ENCODE results near the gene KDM6A. TPM values are rescaled to one million over a fixed set of nuclear protein-coding genes. Genes with fewer than 3 reads are reported as not detected.

Gene KDM6A
- total RNA-seq, 1 experiment from 2014 or later, result 24.0 TPM

- CTCF ChIA-PET, result no interaction called here
- POLR2A ChIA-PET, result no interaction called here
- ATAC-seq (no peak), DNase-seq (ENCODE audit: low read depth, low spot score) (no peak)
- Histone ChIP-seq H3K9me3 (ENCODE audit: control insufficient read depth, insufficient read depth, low read depth, low read length) (no peaks in the 10 kb centered on the region), H3K4me3 (ENCODE audit: low read depth in 2 of 2, low read length in 2 of 2) (no peak overlapping the region), H3K27me3 (ENCODE audit: control insufficient read depth, insufficient read depth, low read length) (no peaks in the 10 kb centered on the region), H3K4me1 (ENCODE audit: control insufficient read depth, insufficient read depth, low read length) (no peaks in the 10 kb centered on the region; the same call in 1 of the 2 replicates), H3K27ac (ENCODE audit: low read length) (no peak overlapping the region), H3K36me3 (ENCODE audit: control insufficient read depth, insufficient read depth, low read length) (no peaks in the 10 kb centered on the region)
- BruUV-seq (replicated peaks), result no TSS peak
- TF ChIP-seq, protein P1, sequence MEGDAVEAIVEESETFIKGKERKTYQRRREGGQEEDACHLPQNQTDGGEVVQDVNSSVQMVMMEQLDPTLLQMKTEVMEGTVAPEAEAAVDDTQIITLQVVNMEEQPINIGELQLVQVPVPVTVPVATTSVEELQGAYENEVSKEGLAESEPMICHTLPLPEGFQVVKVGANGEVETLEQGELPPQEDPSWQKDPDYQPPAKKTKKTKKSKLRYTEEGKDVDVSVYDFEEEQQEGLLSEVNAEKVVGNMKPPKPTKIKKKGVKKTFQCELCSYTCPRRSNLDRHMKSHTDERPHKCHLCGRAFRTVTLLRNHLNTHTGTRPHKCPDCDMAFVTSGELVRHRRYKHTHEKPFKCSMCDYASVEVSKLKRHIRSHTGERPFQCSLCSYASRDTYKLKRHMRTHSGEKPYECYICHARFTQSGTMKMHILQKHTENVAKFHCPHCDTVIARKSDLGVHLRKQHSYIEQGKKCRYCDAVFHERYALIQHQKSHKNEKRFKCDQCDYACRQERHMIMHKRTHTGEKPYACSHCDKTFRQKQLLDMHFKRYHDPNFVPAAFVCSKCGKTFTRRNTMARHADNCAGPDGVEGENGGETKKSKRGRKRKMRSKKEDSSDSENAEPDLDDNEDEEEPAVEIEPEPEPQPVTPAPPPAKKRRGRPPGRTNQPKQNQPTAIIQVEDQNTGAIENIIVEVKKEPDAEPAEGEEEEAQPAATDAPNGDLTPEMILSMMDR (IDR thresholded peaks at IDR 0.05), result no peak
- TF ChIP-seq TCF7L2 (IDR thresholded peaks at IDR 0.05; ENCODE audit: low read depth, low read length) (no peak), SIN3A (IDR thresholded peaks at IDR 0.05; ENCODE audit: borderline replicate concordance, insufficient read depth, low read depth, low read length) (no peak), REST (IDR thresholded peaks at IDR 0.05; ENCODE audit: insufficient read depth in 1 of 2, low read depth in 2 of 2, low read length in 1 of 2) (no peak), POLR2AphosphoS5 (IDR thresholded peaks at IDR 0.05; ENCODE audit: low read depth, low read length) (no peak)
- in situ Hi-C loops (cut with HindIII; ENCODE audit: low pct_unique_long_range_greater_than_20kb, low sequenced_read_pairs) (no loop called here), intact Hi-C loops (cut with micrococcal nuclease; ENCODE audit: unreplicated experiment) (no loop called here)
Observed at GRCh38 chrX:45006002-45006800, 133.2 kb downstream of the KDM6A start.

DNA sequence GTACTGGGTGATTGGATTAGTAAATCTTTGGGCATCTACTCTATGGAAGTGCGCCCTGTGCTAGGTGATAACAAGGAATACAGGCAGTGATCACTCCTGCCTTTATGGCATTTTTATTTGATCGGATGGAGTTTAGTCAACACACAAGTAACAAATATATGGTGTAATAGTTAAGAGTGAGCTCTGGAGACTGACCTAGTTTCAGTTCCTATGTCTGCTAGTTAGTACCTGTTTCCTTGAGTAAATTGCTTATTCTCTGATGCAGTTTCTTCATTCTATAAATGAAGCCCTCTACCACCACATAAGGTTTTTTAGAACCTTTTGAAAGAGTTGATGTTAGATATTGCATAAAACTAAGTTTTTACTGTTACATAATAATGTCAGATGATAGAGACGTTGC lies 134.6 kb downstream of the KDM6A start:
- TF ChIP-seq REST (IDR thresholded peaks at IDR 0.05; ENCODE audit: insufficient read depth in 1 of 2, low read depth in 2 of 2, low read length in 1 of 2), result no peak
- TF ChIP-seq, protein P1 (IDR thresholded peaks at IDR 0.05), result no peak
- TF ChIP-seq TCF7L2 (IDR thresholded peaks at IDR 0.05; ENCODE audit: low read depth, low read length), result no peak
- TF ChIP-seq SIN3A (IDR thresholded peaks at IDR 0.05; ENCODE audit: borderline replicate concordance, insufficient read depth, low read depth, low read length), result no peak
- TF ChIP-seq POLR2AphosphoS5 (IDR thresholded peaks at IDR 0.05; ENCODE audit: low read depth, low read length), result no peak
- intact Hi-C loops (cut with micrococcal nuclease; ENCODE audit: unreplicated experiment) (no loop called here), in situ Hi-C loops (cut with HindIII; ENCODE audit: low pct_unique_long_range_greater_than_20kb, low sequenced_read_pairs) (no loop called here)
- Histone ChIP-seq H3K4me3 (ENCODE audit: low read depth in 2 of 2, low read length in 2 of 2) (no peak overlapping the region), H3K27ac (ENCODE audit: low read length) (no peak overlapping the region), H3K27me3 (ENCODE audit: control insufficient read depth, insufficient read depth, low read length) (no peaks in the 10 kb centered on the region), H3K9me3 (ENCODE audit: control insufficient read depth, insufficient read depth, low read depth, low read length) (no peaks in the 10 kb centered on the region), H3K36me3 (ENCODE audit: control insufficient read depth, insufficient read depth, low read length) (no peaks in the 10 kb centered on the region), H3K4me1 (ENCODE audit: control insufficient read depth, insufficient read depth, low read length) (no peaks in the 10 kb centered on the region; the same call in 1 of the 2 replicates)
- POLR2A ChIA-PET, result no interaction called here
- no peak for DNase-seq (ENCODE audit: low read depth, low spot score)
- no TSS peak for BruUV-seq (replicated peaks)
- ATAC-seq, result no peak
- CTCF ChIA-PET, result no interaction called here
